Erythroblast (primary cell): ENCODE results near the gene ZNF438.
"Not testable (repeated sequence)": the region's sequence is repeated elsewhere in the genome, so short reads cannot be mapped to it uniquely, and the experiment has no call there.

Source experiments
- DNase-seq, 2 experiments: peaks; one replicate each; lab custom pipeline; 2025; lab: John Stamatoyannopoulos, UW
- GATA1 ChIP-seq: IDR thresholded peaks from 2 replicates; pipeline ENCODE4 v1.6.1; 2011; ENCODE audit warnings: low read depth, mild to moderate bottlenecking, control low read depth, low read length, moderate library complexity
- POLR2A ChIP-seq: IDR thresholded peaks from 2 replicates; pipeline ENCODE4 v1.6.1; 2011; ENCODE audit warnings: mild to moderate bottlenecking, low read length

ZNF438 gene

GRCh38 chr10:31033147-31033546 is 1.5 kb upstream of the ZNF438 start:
- TF ChIP-seq GATA1 = no peak
- no peak for TF ChIP-seq POLR2A
- no peak for DNase-seq

- TF ChIP-seq POLR2A (peak; percentile 78), GATA1 (no peak)
- DNase-seq = peak; percentile 94 to 97
Measured at GRCh38 chr10:31032258-31033132, 830 bp upstream of the ZNF438 start.

- TF ChIP-seq GATA1 (no peak), POLR2A (no peak)
- no peak for DNase-seq
Measured at GRCh38 chr10:31031205-31031557, 484 bp downstream of the ZNF438 start.

DNA sequence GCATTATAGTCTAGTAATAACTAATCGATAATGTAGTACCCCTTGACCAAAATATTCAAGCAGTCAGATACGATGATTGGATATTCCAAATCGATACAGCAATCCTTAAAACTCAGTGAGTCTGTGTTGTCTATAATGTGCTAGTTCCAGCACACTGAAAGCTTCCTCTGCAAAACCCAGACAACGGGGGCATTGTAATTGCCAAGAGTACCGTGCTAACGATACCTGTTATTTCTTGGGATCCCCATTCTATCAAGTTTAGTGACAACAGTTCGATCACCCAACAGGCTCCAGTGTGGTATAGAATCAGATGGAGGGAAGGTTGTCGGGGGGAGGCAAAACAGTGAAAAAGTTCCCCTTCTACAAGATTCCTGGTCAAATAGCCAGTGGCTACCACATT is 865 bp downstream of the ZNF438 start:
- TF ChIP-seq GATA1 = no peak
- no peak for TF ChIP-seq POLR2A
- no peak for DNase-seq

GRCh38 chr10:31030260-31030659 is 1.4 kb downstream of the ZNF438 start:
- TF ChIP-seq POLR2A = no peak
- no peak for TF ChIP-seq GATA1
- DNase-seq = no peak

- TF ChIP-seq POLR2A = no peak
- TF ChIP-seq GATA1 = no peak
- DNase-seq = no peak
Measured at GRCh38 chr10:31028081-31028480, 3.6 kb downstream of the ZNF438 start.

DNA sequence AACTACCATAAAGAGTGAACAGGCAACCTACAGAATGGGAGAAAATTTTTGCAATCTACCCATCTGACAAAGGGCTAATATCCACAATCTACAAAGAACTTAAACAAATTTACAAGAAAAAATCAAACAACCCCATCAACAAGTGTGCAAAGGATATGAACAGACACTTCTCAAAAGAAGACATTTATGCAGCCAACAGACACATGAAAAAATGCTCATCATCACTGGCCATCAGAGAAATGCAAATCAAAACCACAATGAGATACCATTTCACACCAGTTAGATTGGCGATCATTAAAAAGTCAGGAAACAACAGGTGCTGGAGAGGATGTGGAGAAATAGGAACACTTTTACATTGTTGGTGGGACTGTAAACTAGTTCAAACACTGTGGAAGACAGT is 5.4 kb downstream of the ZNF438 start:
- DNase-seq = not testable (repeated sequence)

GRCh38 chr10:31025142-31025541 is 6.5 kb downstream of the ZNF438 start:
- TF ChIP-seq GATA1 (no peak), POLR2A (no peak)
- DNase-seq = no peak

GRCh38 chr10:31023558-31023957 is 8.1 kb downstream of the ZNF438 start:
- no peak for TF ChIP-seq POLR2A
- TF ChIP-seq GATA1 = no peak
- no peak for DNase-seq

DNA sequence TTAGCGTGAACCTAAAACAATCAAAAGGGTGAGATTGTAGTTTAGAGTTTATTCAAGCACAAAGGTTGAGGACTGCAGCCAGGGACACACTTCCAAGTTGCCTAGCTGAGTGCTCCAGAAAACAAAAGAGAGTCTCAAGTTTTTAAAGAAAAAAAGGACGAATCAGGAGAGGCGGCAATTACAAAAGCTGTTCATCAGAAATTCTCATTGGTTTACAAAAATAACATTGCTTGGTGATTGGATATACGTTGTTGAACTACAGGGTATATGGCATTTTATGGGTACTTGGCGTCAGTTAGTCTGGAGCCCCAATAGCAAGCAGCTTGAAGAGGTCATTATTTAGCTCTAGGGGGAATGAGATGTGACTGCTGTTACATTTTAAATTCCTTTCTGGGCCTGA is 11.5 kb downstream of the ZNF438 start:
- DNase-seq = no peak

GRCh38 chr10:31018962-31019361 is 12.7 kb downstream of the ZNF438 start:
- TF ChIP-seq GATA1 = no peak
- DNase-seq = no peak

More for the DNA sequence above, 11.5 kb downstream of the ZNF438 start:
- TF ChIP-seq POLR2A (no peak), GATA1 (no peak)

GRCh38 chr10:31018356-31018750 is 13.3 kb downstream of the ZNF438 start:
- no peak for TF ChIP-seq POLR2A
- TF ChIP-seq GATA1 = no peak
- no peak for DNase-seq

GRCh38 chr10:31017534-31018355 is 13.9 kb downstream of the ZNF438 start:
- DNase-seq = peak in 1 of 2 experiments; percentile 8

GRCh38 chr10:31014161-31014875 is 17.3 kb downstream of the ZNF438 start:
- TF ChIP-seq GATA1 = no peak
- TF ChIP-seq POLR2A = no peak
- DNase-seq = peak; percentile 10 to 39

More at GRCh38 chr10:31017534-31018355, 13.9 kb downstream of the ZNF438 start:
- TF ChIP-seq GATA1 (no peak), POLR2A (no peak)
